ENCODE data around the gene COG8. TPM values are rescaled to one million over a fixed set of nuclear protein-coding genes. Genes with fewer than 3 reads are reported as not detected.

COG8 gene
- total and polyA plus RNA-seq, 9 donors, result 19.2 to 27.1 (median 22.4) TPM

DNA sequence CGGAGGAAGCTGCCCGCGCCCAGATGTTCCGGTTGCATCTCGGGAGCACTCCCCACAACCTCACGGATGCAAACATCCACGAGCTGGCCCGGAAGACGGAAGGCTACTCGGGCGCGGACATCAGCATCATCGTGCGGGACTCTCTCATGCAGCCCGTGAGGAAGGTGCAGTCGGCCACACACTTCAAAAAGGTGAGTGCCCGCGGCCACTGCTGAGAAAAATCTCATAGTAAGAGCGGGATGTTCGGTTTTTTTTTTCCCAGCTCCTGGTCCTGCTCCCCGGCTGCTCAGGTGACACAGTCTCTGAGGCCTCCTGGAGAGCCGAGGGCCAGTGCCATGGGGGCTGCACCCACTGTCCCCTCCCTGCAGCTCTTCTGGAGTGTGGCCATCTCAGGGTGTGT is 18.3 kb downstream of the COG8 start:
- 93% methylated on average over 18 of the region's 22 CpGs for WGBS (ENCODE audit: insufficient coverage)
- Histone ChIP-seq H3K27ac (ENCODE audit: low read length) (no peak overlapping the region), H3K27me3 (ENCODE audit: control insufficient read depth, insufficient read depth, low read length) (no peaks in the 10 kb centered on the region), H3K4me3 (ENCODE audit: low read length) (no peak overlapping the region), H3K4me1 (ENCODE audit: control insufficient read depth, insufficient read depth, low read length) (peaks cover 2% of the 10 kb centered on the region), H3K9me3 (replicated peaks; ENCODE audit: control insufficient read depth, low read depth, low read length) (no peaks in the 10 kb centered on the region), H3K36me3 (ENCODE audit: control insufficient read depth, insufficient read depth, low read length) (peaks cover 87% of the 10 kb centered on the region)
- no peak for DNase-seq

DNA sequence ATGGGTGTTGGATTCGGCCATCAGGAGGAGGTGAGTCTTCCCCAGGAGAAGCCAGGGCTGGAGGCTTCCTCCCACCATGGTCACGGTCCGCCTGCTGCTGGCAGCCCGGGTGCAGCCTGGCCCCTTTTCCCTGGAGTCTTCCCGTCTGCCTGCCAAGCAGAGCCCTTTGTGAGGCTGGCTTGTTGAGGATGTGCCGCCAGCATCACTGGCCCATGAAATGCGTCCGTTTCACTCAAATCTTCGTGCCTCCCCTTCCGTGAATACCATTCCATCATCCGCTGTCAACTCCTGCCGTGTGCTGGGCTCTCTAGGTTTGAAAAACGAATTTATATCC is 18.7 kb downstream of the COG8 start:
- WGBS (ENCODE audit: insufficient coverage), result 87% methylated on average over 12 of the region's 13 CpGs
- Histone ChIP-seq H3K36me3 (ENCODE audit: control insufficient read depth, insufficient read depth, low read length) (peaks cover 88% of the 10 kb centered on the region), H3K9me3 (replicated peaks; ENCODE audit: control insufficient read depth, low read depth, low read length) (no peaks in the 10 kb centered on the region)

DNA sequence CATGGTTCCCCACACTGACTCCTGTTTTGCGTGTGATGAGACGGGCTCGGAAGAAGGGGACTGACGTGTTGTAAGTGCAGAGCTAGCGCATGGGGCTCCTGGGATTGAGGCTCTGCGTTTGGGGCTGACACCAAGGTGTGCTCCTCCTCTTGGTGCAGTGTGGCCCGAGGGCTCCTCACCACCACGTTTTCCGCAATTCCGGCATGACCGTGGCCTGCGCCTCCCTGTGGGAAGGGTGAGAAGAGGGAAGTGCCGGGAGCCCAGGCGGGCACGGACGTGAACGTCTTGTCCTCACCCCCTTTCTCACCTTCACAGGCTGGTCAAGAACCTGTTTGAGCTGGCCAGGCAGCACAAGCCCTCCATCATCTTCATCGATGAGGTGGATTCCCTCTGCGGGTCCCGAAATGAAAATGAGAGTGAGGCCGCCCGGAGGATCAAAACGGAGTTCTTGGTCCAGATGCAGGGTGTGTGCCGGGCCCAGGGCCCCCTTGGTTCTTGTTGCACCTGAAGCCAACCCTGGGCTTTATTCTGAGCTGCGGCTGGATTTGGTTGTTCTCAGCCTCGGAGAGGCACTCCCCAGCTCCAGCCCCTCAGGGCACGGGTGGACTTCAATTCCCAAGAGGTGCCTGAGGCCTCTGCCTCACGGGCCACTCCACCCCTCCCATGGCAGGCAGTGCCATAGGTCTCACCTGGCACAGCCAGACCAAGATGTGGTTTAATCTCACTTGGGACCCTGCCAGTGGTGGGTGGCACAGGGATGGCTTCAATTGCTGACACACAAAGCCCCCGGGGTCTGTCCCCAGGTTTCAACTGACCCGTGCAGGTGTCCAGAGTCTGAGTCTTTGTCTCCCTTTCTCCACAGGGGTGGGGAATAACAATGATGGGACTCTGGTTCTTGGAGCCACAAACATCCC is 19.3 kb downstream of the COG8 start:
- H3K4me3 ChIP-seq (ENCODE audit: low read length), result no peak overlapping the region
- no peaks in the 10 kb centered on the region for H3K27me3 ChIP-seq (ENCODE audit: control insufficient read depth, insufficient read depth, low read length)
- no peak for DNase-seq
- WGBS (ENCODE audit: insufficient coverage), result 88% methylated on average over 18 of the region's 30 CpGs
- peaks cover 2% of the 10 kb centered on the region for H3K4me1 ChIP-seq (ENCODE audit: control insufficient read depth, insufficient read depth, low read length)
- peaks cover 93% of the 10 kb centered on the region for H3K36me3 ChIP-seq (ENCODE audit: control insufficient read depth, insufficient read depth, low read length)
- no peak overlapping the region for H3K27ac ChIP-seq (ENCODE audit: low read length)
- H3K9me3 ChIP-seq (replicated peaks; ENCODE audit: control insufficient read depth, low read depth, low read length), result no peaks in the 10 kb centered on the region

More for the DNA sequence above, 18.7 kb downstream of the COG8 start:
- Histone ChIP-seq H3K27ac (ENCODE audit: low read length) (no peak overlapping the region), H3K4me3 (ENCODE audit: low read length) (no peak overlapping the region), H3K27me3 (ENCODE audit: control insufficient read depth, insufficient read depth, low read length) (no peaks in the 10 kb centered on the region), H3K4me1 (ENCODE audit: control insufficient read depth, insufficient read depth, low read length) (peaks cover 2% of the 10 kb centered on the region)
- no peak for DNase-seq

DNA sequence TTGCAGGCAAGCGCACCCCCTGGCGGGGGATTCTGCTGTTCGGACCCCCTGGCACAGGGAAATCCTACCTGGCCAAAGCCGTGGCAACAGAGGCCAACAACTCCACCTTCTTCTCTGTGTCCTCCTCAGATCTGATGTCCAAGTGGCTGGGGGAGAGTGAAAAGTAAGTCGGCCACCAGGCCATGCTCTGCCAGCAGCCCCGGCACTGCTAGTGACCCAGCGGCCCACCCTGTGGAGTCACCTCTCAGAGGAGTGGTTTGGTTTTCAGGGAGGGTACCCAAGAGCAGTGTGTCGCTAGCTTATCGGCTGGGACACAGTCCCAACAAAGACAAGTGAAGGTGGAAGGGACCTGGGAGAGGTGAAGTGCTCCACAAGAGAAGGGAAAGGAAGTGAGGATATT is 20.0 kb downstream of the COG8 start:
- Histone ChIP-seq H3K27me3 (ENCODE audit: control insufficient read depth, insufficient read depth, low read length) (no peaks in the 10 kb centered on the region), H3K4me1 (ENCODE audit: control insufficient read depth, insufficient read depth, low read length) (peaks cover 2% of the 10 kb centered on the region), H3K27ac (ENCODE audit: low read length) (no peak overlapping the region), H3K4me3 (ENCODE audit: low read length) (no peak overlapping the region), H3K9me3 (replicated peaks; ENCODE audit: control insufficient read depth, low read depth, low read length) (no peaks in the 10 kb centered on the region), H3K36me3 (ENCODE audit: control insufficient read depth, insufficient read depth, low read length) (peaks cover 92% of the 10 kb centered on the region)
- WGBS (ENCODE audit: insufficient coverage), result 90% methylated on average over 9 of the region's 9 CpGs
- DNase-seq, result no peak

DNA sequence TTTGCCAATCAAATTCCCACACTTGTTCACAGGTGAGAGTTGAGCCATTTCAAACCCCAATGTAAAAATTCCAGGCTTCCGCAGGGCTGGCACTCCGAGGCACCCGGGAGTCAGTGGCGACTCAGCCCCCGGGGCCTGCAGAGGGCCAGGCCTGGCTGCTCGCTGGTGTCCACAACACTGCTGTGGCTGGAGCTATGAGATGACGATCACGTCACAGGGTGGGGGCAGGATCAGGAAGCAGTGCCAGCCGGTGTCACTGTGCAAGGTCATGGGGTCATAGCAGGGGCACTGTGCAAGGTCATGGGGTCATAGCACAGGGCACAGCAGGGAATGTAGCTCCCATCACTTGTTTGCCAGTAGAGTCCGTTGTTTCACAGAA is 20.5 kb downstream of the COG8 start:
- H3K27me3 ChIP-seq (ENCODE audit: control insufficient read depth, insufficient read depth, low read length), result no peaks in the 10 kb centered on the region
- H3K36me3 ChIP-seq (ENCODE audit: control insufficient read depth, insufficient read depth, low read length), result peaks cover 92% of the 10 kb centered on the region
- no peak overlapping the region for H3K27ac ChIP-seq (ENCODE audit: low read length)
- peaks cover under 1% of the 10 kb centered on the region for H3K4me1 ChIP-seq (ENCODE audit: control insufficient read depth, insufficient read depth, low read length)
- no peaks in the 10 kb centered on the region for H3K9me3 ChIP-seq (replicated peaks; ENCODE audit: control insufficient read depth, low read depth, low read length)
- WGBS (ENCODE audit: insufficient coverage), result 82% methylated on average over 8 of the region's 10 CpGs
- DNase-seq, result no peak
- H3K4me3 ChIP-seq (ENCODE audit: low read length), result no peak overlapping the region

DNA sequence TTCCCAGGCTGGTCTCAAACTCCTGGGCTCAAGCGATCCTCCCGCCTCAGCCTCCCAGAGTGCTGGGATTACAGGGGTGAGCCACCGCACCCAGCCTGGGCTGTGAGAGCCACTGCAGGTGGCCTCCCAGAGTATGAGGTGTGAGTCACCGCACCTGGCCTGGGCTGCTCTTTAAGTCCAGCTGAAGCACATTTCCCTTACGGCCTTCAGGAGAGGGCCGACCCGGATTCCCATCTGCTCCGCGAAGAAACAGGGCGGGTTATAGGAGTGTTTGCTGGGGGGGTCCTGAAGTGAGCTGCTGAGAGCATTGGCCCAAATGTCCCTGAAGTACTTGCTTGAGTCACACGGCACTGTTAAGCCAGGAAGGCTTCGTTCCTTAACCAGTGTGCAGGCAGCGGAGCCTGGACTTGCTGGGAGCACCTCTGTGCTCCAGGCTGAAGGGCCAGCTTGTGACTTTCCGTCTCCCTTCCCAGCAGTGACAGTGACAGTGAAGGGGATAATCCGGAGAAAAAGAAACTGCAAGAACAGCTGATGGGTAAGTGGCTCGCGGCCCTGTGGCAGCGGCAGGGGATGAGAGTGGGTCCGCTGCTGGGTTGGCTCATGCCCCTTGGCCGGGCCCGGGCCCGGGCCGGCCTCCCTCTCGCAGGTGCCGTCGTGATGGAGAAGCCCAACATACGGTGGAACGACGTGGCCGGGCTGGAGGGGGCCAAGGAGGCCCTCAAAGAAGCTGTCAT is 21.0 kb downstream of the COG8 start:
- DNase-seq, result no peak

DNA sequence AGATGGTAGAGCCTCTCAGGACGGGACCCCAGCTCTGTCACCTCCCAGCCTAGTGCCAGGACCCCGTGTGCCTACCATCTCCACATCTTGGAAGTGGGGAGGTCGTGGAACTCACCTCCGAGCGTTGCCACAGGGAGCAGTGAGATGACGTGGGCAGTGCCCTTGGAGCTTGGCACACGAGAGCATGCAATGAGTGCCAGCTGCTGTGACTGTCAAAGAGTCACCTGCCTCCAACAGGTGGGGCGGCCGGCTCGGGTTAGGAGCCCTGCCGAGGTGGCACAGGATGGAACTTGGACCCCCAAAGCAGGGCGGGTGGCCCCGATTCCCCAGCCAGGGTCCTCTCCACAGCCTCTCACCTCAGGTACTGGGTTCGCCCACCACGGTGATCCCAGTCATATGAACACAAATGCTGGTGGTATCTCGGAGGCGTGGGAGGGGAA is 22.7 kb downstream of the COG8 start:
- Histone ChIP-seq H3K27ac (ENCODE audit: low read length) (no peak overlapping the region), H3K4me3 (ENCODE audit: low read length) (no peak overlapping the region), H3K27me3 (ENCODE audit: control insufficient read depth, insufficient read depth, low read length) (no peaks in the 10 kb centered on the region), H3K9me3 (replicated peaks; ENCODE audit: control insufficient read depth, low read depth, low read length) (no peaks in the 10 kb centered on the region), H3K36me3 (ENCODE audit: control insufficient read depth, insufficient read depth, low read length) (peaks cover 78% of the 10 kb centered on the region), H3K4me1 (ENCODE audit: control insufficient read depth, insufficient read depth, low read length) (peaks cover 6% of the 10 kb centered on the region)
- WGBS (ENCODE audit: insufficient coverage), result 95% methylated on average over 14 of the region's 17 CpGs
- DNase-seq, result no peak

More for the DNA sequence above, 21.0 kb downstream of the COG8 start:
- Histone ChIP-seq H3K36me3 (ENCODE audit: control insufficient read depth, insufficient read depth, low read length) (peaks cover 92% of the 10 kb centered on the region), H3K4me1 (ENCODE audit: control insufficient read depth, insufficient read depth, low read length) (no peaks in the 10 kb centered on the region), H3K27ac (ENCODE audit: low read length) (no peak overlapping the region), H3K27me3 (ENCODE audit: control insufficient read depth, insufficient read depth, low read length) (no peaks in the 10 kb centered on the region), H3K4me3 (ENCODE audit: low read length) (no peak overlapping the region), H3K9me3 (replicated peaks; ENCODE audit: control insufficient read depth, low read depth, low read length) (no peaks in the 10 kb centered on the region)
- 92% methylated on average over 22 of the region's 30 CpGs for WGBS (ENCODE audit: insufficient coverage)

DNA sequence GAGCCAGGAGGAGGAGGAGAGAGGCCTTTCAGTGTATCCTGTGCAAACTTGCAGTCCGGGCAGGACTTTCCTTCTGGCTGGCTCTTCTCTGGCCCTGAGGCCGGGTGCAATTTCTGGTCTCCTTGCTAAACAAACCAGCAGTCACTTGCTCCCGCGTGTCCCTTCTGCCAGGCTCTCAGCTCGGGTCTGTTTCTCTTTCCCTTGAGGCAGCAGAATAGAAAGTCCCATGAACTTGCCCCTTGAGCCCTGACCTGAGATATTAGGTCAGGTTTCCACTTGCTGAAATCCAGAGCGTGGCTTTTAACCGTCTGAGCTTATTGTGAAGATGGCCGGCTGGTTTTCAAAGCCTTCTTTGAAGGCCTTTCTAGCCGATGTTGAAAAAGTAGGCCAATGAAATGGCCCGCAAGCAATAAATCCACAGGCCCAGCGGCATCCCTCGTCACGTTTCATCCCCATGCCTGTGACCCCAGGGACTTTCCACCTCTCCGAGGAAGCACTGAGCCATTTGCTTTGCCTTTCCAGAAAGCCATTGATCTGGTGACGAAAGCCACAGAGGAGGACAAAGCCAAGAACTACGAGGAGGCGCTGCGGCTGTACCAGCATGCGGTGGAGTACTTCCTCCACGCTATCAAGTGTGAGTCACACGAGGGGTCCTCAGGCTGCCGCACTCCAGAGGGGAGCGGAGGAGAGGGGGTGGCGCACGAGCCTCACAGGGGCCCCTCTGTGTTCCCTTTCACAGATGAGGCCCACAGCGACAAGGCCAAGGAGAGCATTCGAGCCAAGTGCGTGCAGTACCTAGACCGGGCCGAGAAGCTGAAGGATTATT is 23.7 kb downstream of the COG8 start:
- Histone ChIP-seq H3K4me1 (ENCODE audit: control insufficient read depth, insufficient read depth, low read length) (peaks cover 7% of the 10 kb centered on the region), H3K27ac (ENCODE audit: low read length) (no peak overlapping the region), H3K27me3 (ENCODE audit: control insufficient read depth, insufficient read depth, low read length) (no peaks in the 10 kb centered on the region), H3K4me3 (ENCODE audit: low read length) (no peak overlapping the region), H3K9me3 (replicated peaks; ENCODE audit: control insufficient read depth, low read depth, low read length) (no peaks in the 10 kb centered on the region), H3K36me3 (ENCODE audit: control insufficient read depth, insufficient read depth, low read length) (peaks cover 69% of the 10 kb centered on the region)
- 82% methylated on average over 26 of the region's 30 CpGs for WGBS (ENCODE audit: insufficient coverage)
- no peak for DNase-seq

DNA sequence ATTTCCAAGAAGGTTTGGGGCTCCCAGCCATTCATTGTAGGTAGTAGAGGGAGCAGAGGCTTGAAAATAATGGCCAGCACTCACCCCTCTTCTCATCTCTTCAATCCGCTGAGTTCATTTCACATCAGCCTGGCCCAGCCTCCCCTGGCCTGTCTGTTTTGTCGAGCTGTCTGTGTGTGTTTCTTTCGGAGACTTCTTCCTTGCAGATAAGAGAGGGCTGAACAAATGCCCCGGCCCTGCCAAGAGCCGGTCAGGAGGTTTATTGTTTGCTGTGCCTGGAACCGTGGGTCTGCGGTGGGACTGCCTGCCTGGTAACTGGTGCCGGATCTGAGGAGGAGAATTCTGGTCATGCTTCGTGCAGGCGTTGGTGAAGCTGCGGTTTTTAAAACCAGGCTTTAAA is 24.8 kb downstream of the COG8 start:
- Histone ChIP-seq H3K9me3 (replicated peaks; ENCODE audit: control insufficient read depth, low read depth, low read length) (no peaks in the 10 kb centered on the region), H3K4me1 (ENCODE audit: control insufficient read depth, insufficient read depth, low read length) (peaks cover 9% of the 10 kb centered on the region), H3K36me3 (ENCODE audit: control insufficient read depth, insufficient read depth, low read length) (peaks cover 57% of the 10 kb centered on the region), H3K27me3 (ENCODE audit: control insufficient read depth, insufficient read depth, low read length) (no peaks in the 10 kb centered on the region), H3K4me3 (ENCODE audit: low read length) (no peak overlapping the region), H3K27ac (ENCODE audit: low read length) (no peak overlapping the region)
- WGBS (ENCODE audit: insufficient coverage), result 89% methylated on average over 8 of the region's 11 CpGs
- DNase-seq, result no peak

DNA sequence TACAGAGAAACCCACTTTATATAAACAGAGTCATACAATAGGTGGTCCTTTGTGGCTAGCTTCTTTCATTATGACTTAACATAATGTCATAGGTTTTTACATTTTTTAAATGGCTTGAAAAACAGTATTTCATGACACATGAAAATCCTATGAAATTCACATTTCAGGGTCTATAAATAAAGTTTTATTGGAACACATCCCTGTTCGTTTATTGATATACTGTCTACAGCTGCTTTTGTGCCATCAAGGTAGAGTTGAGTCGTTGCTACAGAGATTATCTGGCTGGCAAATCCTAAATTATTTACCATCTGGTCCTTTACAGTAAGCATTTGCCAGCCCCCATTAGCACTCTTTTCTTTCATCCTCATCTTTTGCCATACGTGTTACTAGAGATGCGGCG is 25.9 kb downstream of the COG8 start:
- no peak overlapping the region for H3K4me3 ChIP-seq (ENCODE audit: low read length)
- no CpG with 5 or more reads among the region's 5 CpGs for WGBS (ENCODE audit: insufficient coverage)
- H3K9me3 ChIP-seq (replicated peaks; ENCODE audit: control insufficient read depth, low read depth, low read length), result no peaks in the 10 kb centered on the region
- H3K27ac ChIP-seq (ENCODE audit: low read length), result no peak overlapping the region
- DNase-seq, result no peak
- peaks cover 9% of the 10 kb centered on the region for H3K4me1 ChIP-seq (ENCODE audit: control insufficient read depth, insufficient read depth, low read length)
- H3K36me3 ChIP-seq (ENCODE audit: control insufficient read depth, insufficient read depth, low read length), result peaks cover 47% of the 10 kb centered on the region
- H3K27me3 ChIP-seq (ENCODE audit: control insufficient read depth, insufficient read depth, low read length), result no peaks in the 10 kb centered on the region
